HG02973 (cell line): ENCODE measurements around the gene CGREF1.

Source experiments
- ATAC-seq: cut with Tn5 transposase; IDR thresholded peaks from one replicate; pipeline ENCODE4 v1.9.1; 2021; ENCODE audit warnings: moderate library complexity; ENCODE audit not compliant: unreplicated experiment

Gene CGREF1

DNA sequence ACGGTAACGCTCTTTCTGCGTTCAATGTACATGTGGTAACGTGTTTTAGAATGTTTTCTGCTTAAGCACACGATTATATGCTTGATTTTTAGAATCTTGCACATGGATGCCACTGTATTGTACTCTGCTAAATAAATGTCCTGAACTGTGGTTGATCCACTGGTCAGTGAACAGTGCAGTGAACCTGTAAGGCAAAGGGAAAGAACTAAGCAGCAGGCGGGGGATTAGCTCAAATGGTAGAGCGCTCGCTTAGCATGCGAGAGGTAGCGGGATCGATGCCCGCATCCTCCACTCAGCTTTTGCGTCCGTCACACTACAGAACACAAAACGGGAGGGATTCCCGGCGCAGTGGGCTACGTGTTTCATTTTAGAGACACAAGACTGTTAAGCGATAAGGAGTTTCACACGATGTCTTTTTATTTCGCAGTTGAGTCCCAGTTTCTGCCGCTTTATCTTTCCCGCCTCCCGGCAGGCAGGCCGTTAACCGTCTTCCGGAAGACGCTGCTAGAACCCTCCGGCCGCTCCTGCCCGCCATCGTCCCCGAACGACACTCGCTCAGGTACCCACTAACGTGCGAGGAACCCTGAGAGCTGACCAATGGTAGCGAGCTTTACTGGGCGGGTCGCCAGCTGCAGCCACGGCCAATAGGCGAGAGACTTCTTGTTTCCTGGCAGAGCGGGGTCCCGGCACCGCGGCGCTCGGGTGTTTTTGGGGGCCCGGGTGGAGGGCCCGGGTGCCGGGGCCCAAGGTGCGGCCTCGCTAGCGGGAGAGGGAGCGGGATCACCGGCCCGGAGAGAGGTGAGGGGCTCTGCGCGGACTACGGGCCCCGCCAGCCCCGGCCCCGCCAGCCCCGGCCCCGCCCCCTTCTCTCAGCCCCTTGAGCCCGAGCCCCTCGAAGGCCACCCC is 67.7 kb downstream of the CGREF1 start, which contains the start of gene AGBL5:
TSS of gene AGBL5 (plus strand) at position 673 of the 906 bp plus-strand sequence. CDS start 1,291 bp downstream, outside the sequence.
- ATAC-seq, result peak; percentile 55
